ENCODE results near the gene THUMPD3. TPM values are rescaled to one million over a fixed set of nuclear protein-coding genes. Genes with fewer than 3 reads are reported as not detected.
A peak's percentile ranks its signal among the peaks of the same experiment; 100 is the strongest.

Gene THUMPD3
- total and polyA plus RNA-seq, 9 of the 15 experiments (the other 6 are each of a cell fraction or from before 2014, with no cell fraction given) = 58.3 to 132 (median 113) TPM

GRCh38 chr3:9395570-9396300 is 32.9 kb downstream of the THUMPD3 start (continued):
- TF ChIP-seq ZBTB40 (IDR thresholded peaks at IDR 0.05) = 0 out of 2 replicates have a peak, but pooled peaks have one; percentile 25
- no peak for TF ChIP-seq ZBTB40 (CRISPR knock-in tag; IDR thresholded peaks at IDR 0.05)
- 0 out of 2 replicates have a peak, but pooled peaks have one; percentile 33 for TF ChIP-seq MEF2D (tag; conservative IDR thresholded peaks at IDR 0.05; ENCODE audit: low read depth)
- no peak for TF ChIP-seq ZNF395 (CRISPR knock-in tag; IDR thresholded peaks at IDR 0.05)
- TF ChIP-seq SREBF2 (CRISPR knock-in tag; IDR thresholded peaks at IDR 0.05) = no peak
- TF ChIP-seq NFXL1 (CRISPR knock-in tag; IDR thresholded peaks at IDR 0.05) = no peak
- TF ChIP-seq KHSRP (IDR thresholded peaks at IDR 0.05) = no peak
- no peak for TF ChIP-seq CHD4 (IDR thresholded peaks at IDR 0.05; ENCODE audit: insufficient read depth, insufficient replicate concordance, low read depth, low read length, poor library complexity, severe bottlenecking)
- no peak for TF ChIP-seq CGGBP1 (CRISPR knock-in tag; IDR thresholded peaks at IDR 0.05)
- no peak for TF ChIP-seq MECOM (CRISPR knock-in tag; IDR thresholded peaks at IDR 0.05)
- TF ChIP-seq ARID3A (IDR thresholded peaks at IDR 0.05; ENCODE audit: borderline replicate concordance, low read depth, low read length) = no peak
- TF ChIP-seq EGR1 (conservative IDR thresholded peaks at IDR 0.05) = no peak
- no peak for TF ChIP-seq MXD1 (CRISPR knock-in tag; IDR thresholded peaks at IDR 0.05; ENCODE audit: borderline replicate concordance, poor library complexity, severe bottlenecking)
